Body of pancreas (tissue), 4 donors: ENCODE results near the gene PCCA.

Experiments used
- CTCF ChIP-seq, 7 experiments: fragments of 450-650 bp in 4 of 7; fragments of 200-600 bp in 3 of 7; sonication (generic) in 3 of 7; IDR thresholded peaks; one replicate each; pipeline ENCODE4 v1.5.1; 2016 to 2019; ENCODE audit warnings: antibody characterized with exemption in 7 of 7
- POLR2A ChIP-seq, 3 donors: fragments of 450-650 bp; IDR thresholded peaks; one replicate each; pipeline ENCODE4 v1.6.1; 2016; ENCODE audit warnings: antibody characterized with exemption in 3 of 3, mild to moderate bottlenecking in 2 of 3

- TF ChIP-seq CTCF (IDR thresholded peaks at IDR 0.05) (no peak), POLR2A (IDR thresholded peaks at IDR 0.05) (no peak)
Observed at GRCh38 chr13:100208626-100209025, 119.7 kb downstream of the PCCA start.
